ENCODE results near the gene CACNB1.

- TF ChIP-seq, protein P1, sequence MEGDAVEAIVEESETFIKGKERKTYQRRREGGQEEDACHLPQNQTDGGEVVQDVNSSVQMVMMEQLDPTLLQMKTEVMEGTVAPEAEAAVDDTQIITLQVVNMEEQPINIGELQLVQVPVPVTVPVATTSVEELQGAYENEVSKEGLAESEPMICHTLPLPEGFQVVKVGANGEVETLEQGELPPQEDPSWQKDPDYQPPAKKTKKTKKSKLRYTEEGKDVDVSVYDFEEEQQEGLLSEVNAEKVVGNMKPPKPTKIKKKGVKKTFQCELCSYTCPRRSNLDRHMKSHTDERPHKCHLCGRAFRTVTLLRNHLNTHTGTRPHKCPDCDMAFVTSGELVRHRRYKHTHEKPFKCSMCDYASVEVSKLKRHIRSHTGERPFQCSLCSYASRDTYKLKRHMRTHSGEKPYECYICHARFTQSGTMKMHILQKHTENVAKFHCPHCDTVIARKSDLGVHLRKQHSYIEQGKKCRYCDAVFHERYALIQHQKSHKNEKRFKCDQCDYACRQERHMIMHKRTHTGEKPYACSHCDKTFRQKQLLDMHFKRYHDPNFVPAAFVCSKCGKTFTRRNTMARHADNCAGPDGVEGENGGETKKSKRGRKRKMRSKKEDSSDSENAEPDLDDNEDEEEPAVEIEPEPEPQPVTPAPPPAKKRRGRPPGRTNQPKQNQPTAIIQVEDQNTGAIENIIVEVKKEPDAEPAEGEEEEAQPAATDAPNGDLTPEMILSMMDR (optimal IDR thresholded peaks at IDR 0.05 in 1 of 3, IDR thresholded peaks at IDR 0.05 in 1 of 3, conservative IDR thresholded peaks at IDR 0.05 in 1 of 3; ENCODE audit: extremely low read depth in 1 of 3, insufficient read depth in 2 of 3, low read length in 3 of 3), result no peak
- no peak for TF ChIP-seq EZH2 (IDR thresholded peaks at IDR 0.05; ENCODE audit: low read length)
Observed at GRCh38 chr17:39177256-39177655, 20.2 kb downstream of the CACNB1 start.

All from keratinocyte (primary cell).